A172 (cell line): ENCODE results near the gene JOSD2. TPM values are rescaled to one million over a fixed set of nuclear protein-coding genes. Genes with fewer than 3 reads are reported as not detected.

Experiments
- DNase-seq: peaks from one replicate; pipeline ENCODE4 v3.0.0-alpha.2; 2015; ENCODE audit warnings: low spot score
- total RNA-seq: library from RNA; depleted of rRNA; stranded (reverse); fragments of >200 nt; shearing (Covaris generic); gene quantifications from 2 replicates; pipeline ENCODE4 v1.2.3, GENCODE V29; 2014

JOSD2 gene
- total RNA-seq, 1 experiment from 2014 or later: 38.4 TPM

- no peak for DNase-seq
Observed at GRCh38 chr19:50514346-50515167, 3.6 kb upstream of the JOSD2 start.

- no peak for DNase-seq
Observed at GRCh38 chr19:50513746-50514345, 2.9 kb upstream of the JOSD2 start, which contains the start of gene ASPDH. ASPDH (minus strand) TSS chr19:50513913; CDS start chr19:50513823, 90 bp downstream.

- no peak for DNase-seq
Observed at GRCh38 chr19:50512999-50513745, 2.2 kb upstream of the JOSD2 start.

GRCh38 chr19:50512112-50512998 is 1.4 kb upstream of the JOSD2 start:
- no peak for DNase-seq

- no peak for DNase-seq
Observed at GRCh38 chr19:50510700-50511068, 307 bp downstream of the JOSD2 start.

GRCh38 chr19:50510121-50510670 is 795 bp downstream of the JOSD2 start:
- DNase-seq: no peak

- no peak for DNase-seq
Observed at GRCh38 chr19:50509366-50509765, 1.6 kb downstream of the JOSD2 start.

GRCh38 chr19:50508843-50509190 is 2.2 kb downstream of the JOSD2 start:
- DNase-seq: no peak

GRCh38 chr19:50507376-50507775 is 3.6 kb downstream of the JOSD2 start:
- DNase-seq: no peak

- no peak for DNase-seq
Observed at GRCh38 chr19:50506700-50507099, 4.3 kb downstream of the JOSD2 start.

- no peak for DNase-seq
Observed at GRCh38 chr19:50505856-50506611, 5.0 kb downstream of the JOSD2 start.

GRCh38 chr19:50501568-50502475 is 9.2 kb downstream of the JOSD2 start:
- DNase-seq: no peak

GRCh38 chr19:50501186-50501567 is 9.8 kb downstream of the JOSD2 start:
- no peak for DNase-seq

- DNase-seq: no peak
Observed at GRCh38 chr19:50500753-50501151, 10.2 kb downstream of the JOSD2 start.

GRCh38 chr19:50500060-50500752 is 10.8 kb downstream of the JOSD2 start:
- DNase-seq: no peak

- DNase-seq: no peak
Observed at GRCh38 chr19:50498219-50499056, 12.6 kb downstream of the JOSD2 start.

- no peak for DNase-seq
Observed at GRCh38 chr19:50497022-50497405, 14.0 kb downstream of the JOSD2 start.
